GM12878 (cell line): ENCODE measurements around the gene AMMECR1. TPM values are rescaled to one million over a fixed set of nuclear protein-coding genes. Genes with fewer than 3 reads are reported as not detected.
A peak's percentile ranks its signal among the peaks of the same experiment; 100 is the strongest.

Source experiments
- ATAC-seq: fragments of 200-7000 bp; cut with Tn5 transposase; 3 replicates; pipeline ENCODE4 v1.9.1; 2020; ENCODE audit warnings: mild to moderate bottlenecking, moderate library complexity
- BruUV-seq: library from RNA; stranded (reverse); fragments of 400-500 nt; replicated peaks from 2 replicates; lab custom pipeline; 2021; lab: Mats Ljungman, UMichigan
- CTCF ChIA-PET: fragments of 300-600 bp; sonication (Branson Sonifier 250); formaldehyde crosslinking; extraction: SDS; loops from one replicate; lab custom pipeline; 2021; ENCODE audit warnings: inconsistent platforms; lab: Yijun Ruan, JAX
- POLR2A ChIA-PET: fragments of 350-600 bp; formaldehyde crosslinking; extraction: SDS; loops from one replicate; lab custom pipeline; 2021; ENCODE audit warnings: inconsistent platforms; lab: Charles Lee
- RAD21 ChIA-PET: fragments of 300-600 bp; sonication (Branson Sonifier 250); formaldehyde crosslinking; loops from one replicate; lab custom pipeline; 2023; ENCODE audit warnings: antibody characterized with exemption; ENCODE audit not compliant: unreplicated experiment; lab: Charles Lee
- SMC1A ChIA-PET: fragments of 300-600 bp; sonication (Branson Sonifier 250); formaldehyde crosslinking; loops from one replicate; lab custom pipeline; 2023; ENCODE audit not compliant: unreplicated experiment, uncharacterized antibody; lab: Charles Lee
- DNase-seq: peaks from one replicate; pipeline ENCODE4 v3.0.0-alpha.2; 2011; ENCODE audit warnings: low read depth, low spot score
- FAIRE-seq: peaks from 3 replicates; lab custom pipeline; 2011; peaks lifted over from hg19 to GRCh38; lab: Jason Lieb, UNC
- H2AFZ ChIP-seq: 2 replicates; pipeline ENCODE4 v1.6.0; 2011; ENCODE audit warnings: low read depth, low read length, control low read depth; ENCODE audit not compliant: control insufficient read depth
- H3K27ac ChIP-seq: 2 replicates; pipeline ENCODE4 v1.5.1; 2011; ENCODE audit warnings: control low read depth; ENCODE audit not compliant: control insufficient read depth, insufficient read depth
- H3K27me3 ChIP-seq, 2 experiments: replicated peaks in 1 of 2; 2 replicates each; pipeline versions ENCODE4 v1.6.0 to v1.6.1; 2011; ENCODE audit warnings: low read length in 1 of 2; ENCODE audit not compliant: control insufficient read depth in 2 of 2, insufficient read depth in 2 of 2
- H3K36me3 ChIP-seq, 2 experiments: 2 replicates each; pipeline ENCODE4 v1.5.1; 2011; ENCODE audit warnings: low read length in 1 of 2; ENCODE audit not compliant: control insufficient read depth in 2 of 2, insufficient read depth in 2 of 2
- H3K4me1 ChIP-seq: 2 replicates; pipeline ENCODE4 v1.6.1; 2011; ENCODE audit warnings: mild to moderate bottlenecking, low read length, moderate library complexity, mixed read lengths; ENCODE audit not compliant: control insufficient read depth, insufficient read depth
- H3K4me2 ChIP-seq: 2 replicates; pipeline ENCODE4 v1.6.0; 2011; ENCODE audit warnings: control low read depth; ENCODE audit not compliant: control insufficient read depth, insufficient read depth
- H3K4me3 ChIP-seq: fragments of 200-600 bp; sonication (generic); 2 replicates; pipeline ENCODE4 v1.5.1; 2016
- H3K79me2 ChIP-seq: 2 replicates; pipeline ENCODE4 v1.6.0; 2011; ENCODE audit warnings: low read length; ENCODE audit not compliant: control insufficient read depth, insufficient read depth
- H3K9ac ChIP-seq: 2 replicates; pipeline ENCODE4 v1.8.0; 2011; ENCODE audit warnings: low read length, control low read depth, mixed read lengths; ENCODE audit not compliant: control insufficient read depth, insufficient read depth
- H3K9me3 ChIP-seq: replicated peaks from 3 replicates; pipeline ENCODE4 v1.5.1; 2011; ENCODE audit warnings: mild to moderate bottlenecking, low read length; ENCODE audit not compliant: control insufficient read depth, insufficient read depth
- H4K20me1 ChIP-seq: 2 replicates; pipeline ENCODE4 v1.6.0; 2011; ENCODE audit not compliant: control insufficient read depth, insufficient read depth
- ATF7 ChIP-seq: fragments of 450-650 bp; IDR thresholded peaks from 2 replicates; pipeline ENCODE4 v1.6.1; 2016; ENCODE audit warnings: low read depth, mild to moderate bottlenecking
- CHD4 ChIP-seq: fragments of 200-600 bp; sonication (generic); IDR thresholded peaks from 2 replicates; pipeline ENCODE4 v1.6.1; 2016; ENCODE audit warnings: mild to moderate bottlenecking
- PAX5 ChIP-seq: IDR thresholded peaks from 2 replicates; pipeline ENCODE4 v1.6.1; 2011; ENCODE audit warnings: low read depth, low read length, borderline replicate concordance
- POLR2AphosphoS2 ChIP-seq: IDR thresholded peaks from 2 replicates; pipeline ENCODE4 v1.6.1; 2011; ENCODE audit warnings: low read depth, mild to moderate bottlenecking, low read length, improper control_type of control experiment, moderate library complexity
- RELB ChIP-seq: fragments of 450-650 bp; IDR thresholded peaks from 2 replicates; pipeline ENCODE4 v1.6.1; 2017; ENCODE audit warnings: low read depth, mild to moderate bottlenecking, moderate library complexity
- WGBS: methylation state at CpG from one replicate; pipeline ENCODE4 v1.1.6; 2016; ENCODE audit warnings: low lambda C conversion rate; ENCODE audit not compliant: insufficient replicate concordance, insufficient coverage; ENCODE audit errors: missing lambda C conversion rate; 5-methylcytosine and 5-hydroxymethylcytosine counted together
- in situ Hi-C: fragments of 300-500 bp; cut with MboI; formaldehyde crosslinking; loops from 9 replicates; pipeline ENCODE4 v1.14.3; 2018; ENCODE audit warnings: mixed read lengths
- intact Hi-C: fragments of 100-400 bp; cut with micrococcal nuclease; formaldehyde crosslinking; loops from one replicate; pipeline ENCODE4 v1.14.2; 2022; ENCODE audit not compliant: unreplicated experiment
- polyA plus RNA-seq, 11 experiments: library from polyadenylated mRNA; depleted of rRNA in 4 of 11; unstranded in 6 of 11; stranded (reverse) in 5 of 11; fragments of >200 nt; fragmentation: Nextera tagmentation in 4 of 11; fragmentation: Illumina TruSeq in 1 of 11; extraction: Ambion mirVana in 4 of 11; extraction: Trizol in 1 of 11; gene quantifications; 1 replicate in 1 of 11; 2 replicates in 10 of 11; pipeline versions ENCODE4 v1.2.1 to v1.2.3, GENCODE V29; 2011 to 2016; ENCODE audit warnings: inconsistent platforms in 2 of 11, missing spikeins in 2 of 11, low read depth in 1 of 11
- total RNA-seq, 4 experiments: library from RNA; depleted of rRNA in 3 of 4; stranded (reverse); fragments of >200 nt in 3 of 4; fragmentation: Illumina TruSeq in 1 of 4; extraction: Trizol in 1 of 4; gene quantifications; 2 replicates each; pipeline versions ENCODE4 v1.2.1 to v1.2.3, GENCODE V29; 2013 to 2021

The AMMECR1 gene
- total and polyA plus RNA-seq, 10 of the 15 experiments (the other 5 are each of a cell fraction or from before 2014, with no cell fraction given): 4.9 to 25.6 (median 10.7) TPM

- ChIA-PET SMC1A (interaction anchor here (0.8 to 2.7 kb wide), 9 partner anchors 10 to 156 kb away, joined by 3 to 11 read pairs (median 5); no protein-coding TSS in a partner anchor), CTCF (interaction anchor here (1.0 to 1.4 kb wide), 6 partner anchors 8 to 169 kb away, joined by 3 to 4 read pairs (median 3); no protein-coding TSS in a partner anchor), POLR2A (interaction anchor here (1.2 to 1.7 kb wide), 3 partner anchors 28 to 143 kb away, joined by 3 to 6 read pairs (median 3); no protein-coding TSS in a partner anchor), RAD21 (interaction anchor here (1.2 to 1.7 kb wide), 6 partner anchors 9 to 155 kb away, joined by 3 to 6 read pairs (median 4); no protein-coding TSS in a partner anchor)
- H2AFZ ChIP-seq: no peak overlapping the region
- peak overlapping the region; percentile 28 for H3K4me2 ChIP-seq
- no peaks in the 10 kb centered on the region for H3K9me3 ChIP-seq
- FAIRE-seq (no peak), DNase-seq (peak; percentile 36), ATAC-seq (peak; percentile 47)
- in situ Hi-C loops (no loop called here), intact Hi-C loops (loop anchor here (5.0 kb wide), 1 partner anchor 97 kb away; no protein-coding TSS in a partner anchor)
- peaks cover 63% of the 10 kb centered on the region for H3K79me2 ChIP-seq
- H3K27ac ChIP-seq: peak overlapping the region; percentile 40; the same call in 1 of the 2 replicates
- no peaks in the 10 kb centered on the region for H3K36me3 ChIP-seq
- BruUV-seq: no TSS peak
- H3K4me3 ChIP-seq: peak overlapping the region; percentile 79; the same call in 1 of the 2 replicates
- H3K9ac ChIP-seq: no peak overlapping the region; the same call in 1 of the 2 replicates
- no peaks in the 10 kb centered on the region for H3K27me3 ChIP-seq
- H4K20me1 ChIP-seq: no peaks in the 10 kb centered on the region
- no peaks in the 10 kb centered on the region for H3K4me1 ChIP-seq
- WGBS: 0% methylated on average over 1 of the region's 1 CpG
- TF ChIP-seq CHD4: no peak
- TF ChIP-seq RELB: 0 out of 2 replicates have a peak, but pooled peaks have one; percentile 16
- no peak for TF ChIP-seq POLR2AphosphoS2
- 0 out of 2 replicates have a peak, but pooled peaks have one; percentile 58 for TF ChIP-seq PAX5
- 0 out of 2 replicates have a peak, but pooled peaks have one; percentile 46 for TF ChIP-seq ATF7
Measured at GRCh38 chrX:110315551-110315950, 2.3 kb downstream of the AMMECR1 start.
